Progenitor cell of endocrine pancreas (in vitro differentiated cells): Measurements from ENCODE around the gene TNNC2. TPM values are rescaled to one million over a fixed set of nuclear protein-coding genes. Genes with fewer than 3 reads are reported as not detected.

Experiments used
- DNase-seq: peaks from one replicate; pipeline ENCODE4 v3.0.0; 2021; ENCODE audit warnings: low spot score; ENCODE audit not compliant: unreplicated experiment
- H3K27ac Mint-ChIP-seq: 2 replicates; pipeline ENCODE4 v1.8.0; 2021; ENCODE audit warnings: mild to moderate bottlenecking, moderate library complexity, mixed read lengths
- H3K27me3 Mint-ChIP-seq: 2 replicates; pipeline ENCODE4 v1.8.0; 2021; ENCODE audit warnings: mixed read lengths
- H3K36me3 Mint-ChIP-seq: 2 replicates; pipeline ENCODE4 v1.8.0; 2022; ENCODE audit warnings: mixed read lengths; ENCODE audit not compliant: insufficient read depth
- H3K4me1 Mint-ChIP-seq: 2 replicates; pipeline ENCODE4 v1.8.0; 2021; ENCODE audit warnings: low read depth, mixed read lengths
- H3K4me3 Mint-ChIP-seq: 2 replicates; pipeline ENCODE4 v1.8.0; 2021; ENCODE audit warnings: low read depth, mild to moderate bottlenecking, moderate library complexity, mixed read lengths
- H3K9me3 Mint-ChIP-seq: 2 replicates; pipeline ENCODE4 v1.8.0; 2021; ENCODE audit warnings: low read depth, mixed read lengths
- CTCF ChIP-seq: fragments of 200-600 bp; sonication (generic); IDR thresholded peaks from one replicate; pipeline ENCODE4 v1.5.0; 2021; ENCODE audit warnings: antibody characterized with exemption, mild to moderate bottlenecking; ENCODE audit not compliant: unreplicated experiment
- total RNA-seq: library from RNA; stranded (reverse); gene quantifications from 2 replicates; pipeline ENCODE4 v1.2.1, GENCODE V29; 2021

Gene TNNC2
- total RNA-seq, 1 donor from 2014 or later, result not detected

DNA sequence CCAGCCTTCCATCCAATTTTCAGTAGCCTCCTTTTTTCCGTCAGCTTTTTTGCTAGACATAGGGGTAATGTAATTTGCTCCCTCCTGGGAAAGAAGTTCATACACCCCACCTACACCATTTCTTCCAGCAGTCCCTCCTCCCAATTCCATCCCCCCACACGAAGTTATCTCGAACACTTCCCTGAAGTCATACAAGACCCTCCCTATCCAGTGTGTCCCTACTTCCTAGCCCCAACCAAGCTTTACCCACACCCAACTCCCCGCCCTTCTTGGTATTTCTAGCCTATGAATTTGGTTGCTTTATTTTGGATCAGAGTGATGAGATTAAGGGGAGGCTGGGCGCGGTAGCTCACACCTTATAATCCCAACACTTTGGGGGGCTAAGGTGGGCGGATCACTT lies 13.6 kb downstream of the TNNC2 start:
- H3K9me3 Mint-ChIP-seq, result no peaks in the 10 kb centered on the region
- H3K4me3 Mint-ChIP-seq, result peak overlapping the region; percentile 83
- no peaks in the 10 kb centered on the region for H3K27me3 Mint-ChIP-seq
- H3K4me1 Mint-ChIP-seq, result peaks cover 14% of the 10 kb centered on the region
- TF ChIP-seq CTCF, result no peak
- H3K36me3 Mint-ChIP-seq, result peaks cover 21% of the 10 kb centered on the region
- H3K27ac Mint-ChIP-seq, result peak overlapping the region; percentile 52
- DNase-seq, result no peak

DNA sequence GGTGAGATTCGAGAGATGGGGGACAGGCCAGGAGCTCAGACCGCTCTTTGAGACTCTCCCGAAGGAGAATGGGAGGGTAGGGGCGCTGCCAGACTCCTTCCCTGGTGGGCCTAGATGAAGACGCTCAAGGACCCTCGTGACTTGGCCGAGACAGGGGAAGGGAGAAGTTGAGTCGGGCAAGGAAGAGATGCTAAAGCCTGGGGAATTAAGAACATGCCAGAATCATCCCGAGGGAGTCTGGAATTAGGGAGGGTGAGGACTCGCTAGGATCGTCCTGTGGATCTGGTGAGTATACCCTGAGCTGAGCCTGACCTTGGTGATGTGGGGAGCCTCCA lies 14.1 kb downstream of the TNNC2 start:
- Mint-ChIP-seq H3K27me3 (no peaks in the 10 kb centered on the region), H3K4me1 (peaks cover 14% of the 10 kb centered on the region), H3K36me3 (peaks cover 23% of the 10 kb centered on the region), H3K4me3 (peak overlapping the region; percentile 83), H3K27ac (peak overlapping the region; percentile 80), H3K9me3 (no peaks in the 10 kb centered on the region)
- DNase-seq, result no peak
- TF ChIP-seq CTCF, result no peak

GRCh38 chr20:45812157-45813005 lies 14.7 kb downstream of the TNNC2 start, which contains the start of gene UBE2C:
Gene UBE2C (plus strand): TSS chr20:45812644. CDS start chr20:45812696, 52 bp downstream.
- peaks cover 24% of the 10 kb centered on the region for H3K36me3 Mint-ChIP-seq
- DNase-seq, result peak; percentile 93
- TF ChIP-seq CTCF, result no peak
- no peaks in the 10 kb centered on the region for H3K27me3 Mint-ChIP-seq
- H3K4me1 Mint-ChIP-seq, result peaks cover 14% of the 10 kb centered on the region
- H3K9me3 Mint-ChIP-seq, result no peaks in the 10 kb centered on the region
- H3K27ac Mint-ChIP-seq, result peak within 1 kb of the TSS; percentile 80
- H3K4me3 Mint-ChIP-seq, result peak within 1 kb of the TSS; percentile 83

- no peak for DNase-seq
- H3K36me3 Mint-ChIP-seq, result peaks cover 26% of the 10 kb centered on the region
- TF ChIP-seq CTCF, result no peak
- H3K9me3 Mint-ChIP-seq, result no peaks in the 10 kb centered on the region
- no peak overlapping the region for H3K27ac Mint-ChIP-seq
- no peaks in the 10 kb centered on the region for H3K27me3 Mint-ChIP-seq
- H3K4me3 Mint-ChIP-seq, result no peak overlapping the region
- peaks cover 12% of the 10 kb centered on the region for H3K4me1 Mint-ChIP-seq
These were observed 16.7 kb downstream of the TNNC2 start for GRCh38 chr20:45810191-45810970.

DNA sequence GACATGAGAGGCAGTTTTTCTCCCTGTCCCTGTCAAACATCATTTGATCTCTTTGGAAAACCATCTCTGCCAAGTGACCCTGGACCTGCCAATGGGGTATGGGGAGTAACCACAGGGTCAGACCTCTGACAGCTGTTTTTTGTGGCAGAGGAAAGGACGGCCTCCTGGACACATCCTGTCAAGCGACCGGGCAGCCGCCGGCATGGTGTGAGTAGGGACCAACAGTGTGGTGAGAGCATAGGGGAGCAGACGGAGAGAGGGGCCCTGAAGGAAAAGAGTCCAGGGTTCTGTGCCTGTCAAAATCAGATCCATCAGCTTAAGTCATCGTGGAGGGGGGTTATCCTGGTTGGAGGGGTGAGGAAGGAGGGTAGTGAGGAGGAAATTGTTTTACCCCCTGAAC lies 25.3 kb downstream of the TNNC2 start:
- no peak for TF ChIP-seq CTCF
- Mint-ChIP-seq H3K4me1 (no peaks in the 10 kb centered on the region), H3K4me3 (no peak overlapping the region), H3K36me3 (peaks cover 13% of the 10 kb centered on the region), H3K27me3 (no peaks in the 10 kb centered on the region), H3K27ac (no peak overlapping the region), H3K9me3 (no peaks in the 10 kb centered on the region)
- no peak for DNase-seq
